Measurements from ENCODE around the gene CLN3.
"Not testable (repeated sequence)": the region's sequence is repeated elsewhere in the genome, so short reads cannot be mapped to it uniquely, and the experiment has no call there.

Gene CLN3

DNA sequence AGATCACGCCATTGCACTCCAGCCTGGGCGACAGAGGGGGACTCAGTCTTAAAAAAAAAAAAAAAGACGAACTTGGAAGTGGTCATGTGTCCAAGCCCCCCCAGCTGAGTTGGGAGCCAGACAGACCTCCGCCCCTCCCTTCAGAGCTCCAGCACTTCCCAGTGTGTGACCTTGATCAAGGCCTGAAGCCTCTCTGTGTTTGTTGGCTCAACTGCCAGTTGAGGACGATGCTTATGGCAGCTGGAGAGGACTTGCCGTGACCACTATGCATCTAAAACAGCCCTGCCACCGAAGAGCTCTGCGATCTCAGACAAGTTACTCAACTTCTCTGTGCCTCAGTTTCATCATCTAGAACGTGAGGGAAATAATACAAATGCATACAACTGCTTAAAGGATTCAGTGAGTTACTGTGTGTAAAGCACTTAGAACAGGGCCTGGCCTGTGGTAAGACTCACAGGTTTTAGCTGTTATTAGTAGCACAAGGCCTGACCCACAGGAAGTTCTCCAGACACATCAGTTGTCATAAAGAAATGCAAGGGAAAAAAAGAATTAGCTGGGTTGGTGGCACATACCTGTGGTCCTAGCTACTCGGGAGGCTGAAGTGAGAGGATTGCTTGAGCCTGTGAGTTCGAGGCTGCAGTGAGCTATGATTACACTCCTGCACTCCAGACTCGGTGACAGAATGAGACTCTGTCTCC is 21.8 kb upstream of the CLN3 start:
- DNase-seq (ENCODE audit: low read depth in 2 of 2), result no peak

DNA sequence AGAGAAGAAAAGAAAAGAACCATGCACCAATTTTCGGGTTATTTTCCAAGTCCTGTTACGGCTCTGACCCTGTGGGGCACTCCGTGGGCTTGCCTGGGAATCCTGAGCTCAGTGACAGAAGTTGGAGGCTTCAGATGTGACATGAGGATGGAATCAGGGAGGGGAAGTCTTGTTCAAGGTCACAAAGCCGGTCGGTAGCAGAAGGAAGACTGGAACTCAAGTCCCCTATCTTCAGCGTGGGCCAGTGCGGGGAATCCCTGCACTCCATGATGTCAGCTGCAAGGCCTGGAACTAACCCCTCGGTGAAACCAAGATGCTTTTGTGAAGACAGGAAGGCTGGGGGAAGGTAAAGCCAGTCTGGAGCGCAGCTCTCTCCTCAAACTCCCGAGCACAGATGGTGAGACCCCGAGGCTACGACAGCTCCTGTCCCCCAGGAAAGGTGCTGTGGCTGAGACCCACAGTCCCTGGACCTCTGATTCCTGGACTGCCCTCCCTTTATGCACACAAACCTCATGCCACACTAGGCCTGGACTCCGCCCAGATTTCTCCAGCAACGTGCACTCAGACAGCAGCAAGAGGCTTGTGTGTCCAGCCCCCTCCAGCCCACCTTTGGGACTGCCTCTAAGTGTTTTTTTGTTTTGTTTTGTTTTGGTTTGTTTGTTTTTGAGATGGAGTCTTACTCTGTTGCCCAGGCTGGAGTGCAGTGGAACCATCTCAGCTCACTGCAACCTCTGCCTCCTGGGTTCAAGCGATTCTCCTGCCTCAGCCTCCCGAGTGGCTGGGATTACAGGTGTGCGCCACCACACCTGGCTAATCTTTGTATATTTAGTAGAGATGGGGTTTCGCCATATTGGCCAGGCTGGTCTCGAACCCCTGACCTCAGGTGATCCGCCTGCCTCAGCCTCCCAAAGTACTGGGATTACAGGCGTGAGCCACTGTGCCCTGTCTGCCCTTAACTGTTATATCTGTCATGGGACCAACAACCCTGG is 20.2 kb upstream of the CLN3 start:
- no peak for DNase-seq (ENCODE audit: low read depth in 2 of 2)

DNA sequence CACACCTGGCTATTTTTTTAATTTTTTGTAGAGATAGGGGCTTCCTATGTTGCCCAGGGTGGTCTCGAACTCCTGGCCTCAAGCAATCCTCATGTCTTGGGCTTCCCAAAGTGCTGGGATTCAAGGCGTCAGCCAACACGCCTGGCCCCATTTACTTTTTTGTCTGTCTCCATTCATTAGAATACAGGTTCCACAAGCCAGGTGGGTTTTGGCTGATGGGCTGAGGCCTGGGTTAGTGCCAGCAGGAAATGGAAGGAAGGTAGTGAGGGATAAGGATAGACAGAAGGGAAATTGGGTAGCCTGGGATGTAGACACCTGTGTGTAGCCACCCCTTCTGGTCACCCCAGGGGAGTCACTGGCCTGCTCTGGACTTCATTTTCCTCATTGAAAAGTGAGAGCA is 19.2 kb upstream of the CLN3 start:
- DNase-seq (ENCODE audit: low read depth in 2 of 2), result no peak

DNA sequence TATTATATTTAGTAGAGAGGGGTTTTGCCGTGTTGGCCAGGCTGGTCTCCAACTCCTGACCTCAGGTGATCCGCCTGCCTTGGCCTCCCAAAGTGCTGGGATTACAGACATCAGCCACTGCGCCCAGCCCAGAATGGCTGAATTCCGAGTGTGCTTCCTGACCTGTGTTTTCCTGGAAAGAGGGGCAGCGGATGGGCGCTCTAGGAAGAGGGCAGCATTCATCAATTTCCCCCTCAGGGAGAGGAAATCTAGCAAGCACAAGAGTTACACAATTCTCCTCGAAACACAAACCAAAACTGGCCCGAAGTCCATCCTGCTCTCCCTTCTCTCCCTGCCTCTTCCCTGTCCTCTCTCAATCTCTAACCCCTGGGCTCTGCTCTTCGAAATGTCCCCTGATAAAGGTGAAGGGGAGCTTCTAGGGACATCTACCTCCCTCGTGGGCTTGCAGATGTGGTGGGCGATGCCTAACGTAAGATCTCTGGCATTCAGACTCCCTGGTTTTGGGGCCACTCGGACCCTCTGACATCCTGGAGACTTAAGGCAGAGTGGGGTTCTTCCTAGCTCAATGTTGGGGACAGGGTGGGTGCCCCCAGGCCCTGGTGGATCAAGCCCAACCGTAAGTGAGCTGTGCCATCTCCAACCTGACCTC is 13.7 kb upstream of the CLN3 start:
- no peak for DNase-seq (ENCODE audit: low read depth in 2 of 2)

DNA sequence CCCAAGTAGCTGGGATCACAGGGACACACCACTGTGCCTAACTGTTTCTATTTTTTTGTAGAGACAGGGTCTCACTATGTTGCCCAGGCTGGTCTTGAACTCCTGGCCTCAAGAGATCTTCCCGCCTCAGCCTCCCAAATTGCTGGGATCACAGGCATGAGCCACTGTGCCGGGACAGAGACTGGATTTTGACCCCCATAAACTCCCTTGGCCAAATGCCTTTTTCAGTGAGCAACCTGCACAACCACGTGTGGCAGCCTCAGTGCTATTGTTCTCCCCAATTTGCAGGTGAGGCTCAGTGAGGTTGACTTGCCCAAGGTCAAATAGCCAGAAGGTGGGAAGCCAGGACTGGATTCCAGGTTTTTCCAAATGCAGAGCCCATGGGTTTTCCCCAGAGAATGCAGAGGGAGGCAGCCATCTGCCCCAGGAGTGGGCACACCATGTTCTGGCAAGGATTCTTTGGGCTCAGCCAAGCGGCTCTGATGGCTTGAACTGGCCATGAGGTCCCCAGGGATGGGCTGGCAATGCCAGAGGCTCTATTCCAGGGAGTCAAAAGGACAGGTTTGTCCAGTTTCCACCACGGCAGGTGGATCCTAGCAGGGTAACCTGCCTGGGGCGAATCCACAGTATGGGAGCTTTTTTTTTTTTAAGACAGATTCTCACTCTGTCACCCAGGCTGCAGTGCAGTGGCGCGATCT is 13.0 kb upstream of the CLN3 start:
- DNase-seq (ENCODE audit: low read depth in 2 of 2), result no peak

DNA sequence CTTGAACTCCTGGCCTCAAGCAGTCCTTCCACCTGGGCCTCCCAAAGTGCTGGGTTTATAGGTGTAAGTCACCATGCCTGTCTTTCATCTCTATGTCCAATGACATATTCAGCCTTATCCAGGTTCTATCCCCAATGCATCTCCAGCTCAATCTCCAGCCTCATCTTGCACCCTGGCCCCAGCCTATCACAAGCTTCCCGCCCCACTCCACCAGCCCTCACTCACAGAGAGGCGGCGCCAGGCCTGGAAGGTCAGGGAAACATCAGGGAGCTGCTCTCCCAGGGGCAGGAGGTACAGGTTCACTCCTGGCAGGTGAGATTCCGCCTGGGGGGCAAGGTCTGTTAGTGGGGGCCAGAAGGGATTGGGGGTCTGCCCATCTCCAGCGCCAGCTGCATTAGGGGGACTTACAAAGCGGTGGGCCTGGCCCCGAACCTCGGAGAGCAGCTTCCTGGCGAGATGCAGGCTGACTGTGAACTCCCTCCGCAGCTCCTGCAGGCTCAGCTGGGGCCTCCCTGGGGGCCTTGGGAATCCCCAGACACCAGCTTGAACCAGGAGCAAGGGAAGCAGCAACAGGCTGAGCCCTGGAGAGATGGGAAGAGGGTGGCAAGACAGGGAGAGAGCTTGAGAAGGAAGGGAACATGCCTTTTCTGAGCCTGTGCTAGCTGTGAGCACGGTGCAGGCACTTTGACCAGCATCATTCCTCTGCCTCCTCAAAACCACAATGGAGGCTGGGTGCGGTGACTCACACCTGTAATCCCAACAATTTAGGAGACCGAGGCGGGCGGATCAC is 11.8 kb upstream of the CLN3 start:
- no peak for DNase-seq (ENCODE audit: low read depth in 2 of 2)

DNA sequence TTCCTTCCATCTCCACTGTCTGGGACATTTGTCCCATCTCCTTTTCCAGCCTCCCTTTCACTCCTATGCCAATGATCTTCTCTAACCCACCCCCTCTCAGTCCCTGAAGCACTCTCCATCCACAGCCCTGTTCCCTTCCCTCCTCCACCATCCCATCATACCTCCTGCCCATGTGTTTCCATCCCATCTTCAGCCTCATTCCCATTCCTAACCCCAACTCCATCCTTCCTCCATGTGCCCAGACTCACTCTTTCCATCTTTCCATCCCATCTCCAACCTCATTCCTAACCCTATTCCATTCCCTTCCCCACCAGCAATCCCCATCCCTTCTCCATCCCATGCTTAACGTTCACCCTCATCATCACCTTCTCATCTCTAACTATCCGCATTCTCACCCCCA is 10.4 kb upstream of the CLN3 start:
- no peak for DNase-seq (ENCODE audit: low read depth in 2 of 2)

DNA sequence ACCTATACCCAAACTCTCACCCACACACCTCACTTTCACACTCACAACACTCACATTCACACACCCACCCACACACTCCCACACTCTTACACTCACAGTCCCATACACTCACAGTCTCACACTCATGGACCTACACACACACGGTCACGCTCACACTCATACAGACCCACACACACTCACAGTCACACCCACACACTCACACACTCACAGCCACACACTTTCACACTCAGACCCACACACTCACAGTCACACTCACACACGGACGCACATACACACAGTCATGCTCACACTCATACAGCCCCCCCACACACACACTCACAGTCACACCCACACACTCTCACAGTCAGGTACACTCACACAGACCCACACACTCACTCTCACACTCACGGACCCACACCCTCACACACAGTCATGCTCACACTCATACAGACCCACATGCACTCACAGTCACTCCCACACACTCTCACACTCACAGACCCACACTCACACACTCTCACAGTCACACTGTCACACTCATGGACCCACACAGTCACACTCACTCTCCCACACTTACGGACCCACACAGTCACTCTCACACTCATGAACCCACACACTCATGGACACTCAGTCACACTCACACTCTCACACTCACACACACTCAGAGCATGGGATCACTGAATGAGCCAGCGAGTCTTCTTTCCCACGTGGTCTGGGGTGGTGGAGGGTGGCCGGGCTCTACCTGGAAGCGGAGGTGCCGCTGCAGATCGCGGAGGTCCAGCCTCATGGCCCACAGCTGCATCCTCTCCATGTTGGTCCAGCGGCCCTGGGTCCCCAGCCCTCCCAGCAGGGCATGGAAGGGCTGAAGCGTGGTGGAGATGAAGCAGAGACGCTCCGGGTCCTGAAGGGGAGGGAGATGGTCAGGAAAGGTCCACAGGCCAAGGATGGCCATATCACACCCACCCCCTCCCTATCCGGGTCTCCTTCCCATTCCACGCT is 9.7 kb upstream of the CLN3 start:
- DNase-seq (ENCODE audit: low read depth in 2 of 2), result no peak

DNA sequence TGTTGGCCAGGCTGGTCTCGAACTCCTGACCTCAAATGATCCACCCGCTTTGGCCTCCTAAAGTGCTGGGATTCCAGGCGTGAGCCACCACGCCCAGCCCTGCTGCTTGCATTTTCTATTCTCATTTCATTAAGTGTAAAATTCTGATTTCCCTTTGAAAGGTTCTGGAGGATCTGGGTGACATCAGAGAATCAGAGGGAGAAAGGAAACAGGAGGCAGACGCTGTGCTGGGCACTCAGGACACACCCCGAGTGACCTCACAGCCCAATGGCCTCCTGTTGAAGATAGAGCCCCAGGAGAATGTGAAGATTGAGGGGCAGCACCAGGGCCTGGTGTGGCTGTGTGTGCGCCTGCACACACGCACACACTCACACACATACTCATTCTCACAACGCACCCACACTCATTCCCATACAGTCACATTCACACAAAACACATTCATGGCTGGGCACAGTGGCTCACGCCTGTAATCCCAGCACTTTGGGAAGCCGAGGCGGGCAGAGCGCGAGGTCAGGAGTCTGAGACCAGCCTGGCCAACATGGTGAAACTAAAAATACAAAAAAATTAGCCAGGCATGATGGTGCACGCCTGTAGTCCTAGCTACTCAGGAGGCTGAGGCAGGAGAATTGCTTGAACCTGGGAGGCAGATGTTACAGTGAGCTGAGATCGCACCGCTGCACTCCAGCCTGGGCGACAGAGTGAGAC is 8.8 kb upstream of the CLN3 start:
- DNase-seq (ENCODE audit: low read depth in 2 of 2), result not testable (repeated sequence)

DNA sequence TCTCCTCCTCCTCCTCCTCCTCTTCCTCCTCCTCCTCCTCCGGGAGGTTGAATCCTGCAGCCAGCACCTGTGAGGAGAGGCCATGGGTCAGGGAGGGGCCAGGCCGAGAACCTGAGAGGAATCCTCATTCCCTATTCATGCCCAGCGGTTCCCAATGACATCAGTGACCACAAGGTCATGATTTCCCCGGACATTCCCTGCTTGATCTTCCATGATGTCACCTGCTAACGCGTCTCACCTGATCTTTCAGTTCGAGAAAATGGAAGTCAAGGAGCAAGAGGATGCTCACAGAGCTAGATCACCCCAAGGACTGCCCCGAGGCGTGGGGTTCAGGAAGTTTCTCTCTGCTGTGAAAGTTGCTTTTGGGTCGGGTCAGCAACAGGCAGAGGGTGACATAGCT is 8.0 kb upstream of the CLN3 start:
- no peak for DNase-seq (ENCODE audit: low read depth in 2 of 2)

DNA sequence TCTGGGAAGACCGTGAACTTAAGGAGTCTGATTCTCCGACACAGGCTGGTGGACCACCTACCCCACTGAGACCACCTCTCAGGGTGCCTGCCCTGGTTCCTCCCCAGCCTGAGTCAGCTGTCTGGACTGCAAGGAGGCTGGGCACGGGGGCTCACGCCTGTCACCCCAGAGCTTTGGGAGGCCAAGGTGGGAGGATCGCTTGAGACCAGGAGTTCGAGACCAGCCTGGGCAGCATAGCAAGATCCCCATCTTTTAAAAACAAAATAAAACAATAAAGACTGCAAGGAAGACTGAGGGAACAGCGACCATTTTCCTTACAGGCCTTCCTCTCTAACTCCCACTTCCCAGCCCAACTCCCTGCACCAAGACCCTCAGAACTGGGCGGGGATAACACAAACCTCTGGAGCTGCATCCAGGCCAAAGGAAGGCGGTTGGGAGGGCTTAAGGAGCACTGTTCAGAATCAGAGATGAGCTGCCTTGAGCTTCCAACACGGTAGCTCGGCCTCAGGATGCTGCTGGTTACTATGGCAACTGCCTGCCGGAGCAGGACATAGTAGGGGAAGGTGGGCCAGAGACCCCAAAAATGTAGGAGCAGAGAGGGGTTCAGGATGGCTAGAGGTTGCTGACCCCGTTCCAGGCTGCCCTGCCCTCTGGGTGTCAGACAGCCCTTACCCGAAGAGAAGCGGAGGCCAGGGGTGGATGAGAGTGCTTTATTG is 7.0 kb upstream of the CLN3 start:
- DNase-seq (ENCODE audit: low read depth in 2 of 2), result no peak

DNA sequence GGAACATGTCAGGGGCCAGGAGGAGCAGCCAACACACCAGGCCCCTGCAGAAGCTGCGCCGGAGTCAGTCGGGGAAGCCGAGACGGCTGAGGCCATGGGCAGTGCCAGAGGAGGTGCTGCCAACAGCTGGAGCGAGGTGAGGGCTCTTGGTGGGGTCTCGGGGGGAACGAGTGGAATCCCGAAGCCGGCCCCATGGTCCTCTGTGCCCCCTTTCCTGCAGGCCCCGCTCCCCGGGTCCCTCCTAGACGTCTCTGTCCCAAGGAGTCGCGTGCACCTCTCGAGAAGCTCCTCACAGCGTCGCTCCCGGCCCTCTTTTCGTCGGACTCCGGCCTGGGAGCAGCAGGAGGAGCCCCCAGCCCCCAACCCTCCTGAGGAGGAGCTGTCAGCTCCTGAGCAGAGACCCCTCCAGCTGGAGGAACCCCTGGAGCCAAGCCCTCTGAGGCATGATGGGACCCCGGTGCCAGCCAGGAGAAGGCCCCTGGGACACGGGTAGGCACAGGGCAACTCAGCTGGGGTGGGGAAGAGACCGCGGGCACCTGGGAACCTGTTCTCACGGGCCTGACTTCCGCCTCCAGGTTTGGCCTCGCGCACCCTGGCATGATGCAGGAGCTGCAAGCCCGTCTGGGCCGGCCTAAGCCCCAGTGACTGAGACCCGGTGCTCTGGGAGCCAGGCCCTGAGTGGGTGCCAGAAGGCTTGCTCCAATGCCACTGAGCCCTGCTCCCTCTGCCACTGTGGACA is 6.2 kb upstream of the CLN3 start:
- DNase-seq (ENCODE audit: low read depth in 2 of 2), result no peak

DNA sequence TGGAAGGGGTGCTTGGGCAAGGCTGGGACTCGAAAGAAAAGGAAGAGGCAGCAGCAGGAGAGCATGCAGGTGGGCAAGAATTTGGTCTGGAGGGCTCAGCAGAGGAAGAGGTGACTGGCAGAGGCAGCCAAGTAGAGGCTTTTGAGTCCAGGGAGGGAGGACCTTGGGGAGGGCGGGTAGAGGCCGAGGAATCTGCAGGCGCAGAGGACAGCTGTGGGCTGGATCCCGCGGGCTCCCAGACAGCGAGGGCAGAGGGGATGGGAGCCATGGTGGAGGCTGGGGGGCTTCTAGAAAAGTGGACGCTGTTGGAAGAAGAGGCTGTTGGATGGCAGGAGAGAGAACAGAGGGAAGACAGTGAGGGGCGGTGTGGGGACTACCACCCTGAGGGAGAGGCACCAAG is 5.5 kb upstream of the CLN3 start:
- DNase-seq (ENCODE audit: low read depth in 2 of 2), result no peak

DNA sequence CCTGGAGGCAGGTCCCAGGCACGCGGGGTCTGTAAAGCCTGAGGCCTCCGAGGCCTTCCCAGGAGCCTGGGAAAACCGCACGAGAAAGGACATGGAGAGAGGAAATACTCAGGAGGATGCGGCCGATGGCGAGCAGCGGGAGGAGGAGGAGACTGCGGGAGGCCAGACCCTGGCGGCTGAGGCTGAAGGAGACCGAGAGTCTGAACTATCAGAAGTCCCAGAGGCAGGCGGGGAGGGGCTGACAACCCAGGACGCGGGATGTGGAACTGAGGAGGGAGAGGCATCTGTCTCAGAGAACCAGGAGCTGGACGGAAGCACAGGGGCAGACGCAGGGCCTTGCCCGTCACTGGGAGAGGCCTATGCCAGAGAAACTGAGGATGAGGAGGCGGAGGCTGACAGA is 5.0 kb upstream of the CLN3 start:
- DNase-seq (ENCODE audit: low read depth in 2 of 2), result no peak

DNA sequence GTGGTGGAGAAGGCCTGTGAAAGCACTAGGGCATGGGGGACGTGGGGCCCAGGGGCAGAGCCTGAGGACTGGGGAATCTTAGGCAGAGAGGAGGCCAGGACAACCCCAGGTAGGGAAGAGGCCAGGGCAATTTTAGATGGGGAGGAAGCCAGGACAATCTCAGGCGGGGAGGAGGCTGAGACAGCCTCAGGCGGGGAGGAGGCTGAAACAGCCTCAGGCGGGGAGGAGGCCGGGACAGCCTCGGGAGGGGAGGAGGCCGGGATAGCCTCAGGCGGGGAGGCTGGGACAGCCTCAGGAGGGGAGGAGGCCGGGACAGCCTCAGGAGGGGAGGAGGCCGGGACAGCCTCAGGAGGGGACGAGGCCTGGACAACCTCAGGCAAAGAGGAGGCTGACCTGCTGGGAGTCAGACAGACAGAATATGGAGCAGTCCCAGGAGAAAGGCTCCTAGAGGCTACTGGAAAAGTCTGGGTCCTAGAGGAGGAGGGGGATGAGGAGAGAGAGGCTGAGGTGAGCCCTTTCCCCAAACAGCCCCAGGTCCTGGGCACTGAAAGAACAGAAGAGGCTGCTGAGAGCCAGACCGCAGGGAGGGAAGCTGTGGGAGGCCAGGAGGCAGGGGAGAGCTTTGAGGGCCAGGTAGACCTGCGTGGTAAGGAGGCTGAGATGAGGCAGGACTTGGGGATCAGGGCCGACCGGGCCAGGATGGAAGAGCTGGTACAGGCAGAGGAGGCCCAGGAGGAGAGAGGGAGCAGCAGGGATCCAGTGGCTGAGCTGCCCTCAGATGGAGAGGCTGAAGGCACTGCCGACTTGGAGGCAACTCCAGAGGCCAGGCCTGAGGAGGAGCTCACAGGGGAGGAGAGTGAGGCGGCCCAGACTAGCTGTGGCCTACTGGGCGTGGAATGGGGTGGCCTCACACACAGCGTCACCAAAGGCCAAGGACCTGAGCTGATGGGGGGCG is 4.2 kb upstream of the CLN3 start:
- DNase-seq (ENCODE audit: low read depth in 2 of 2), result no peak

DNA sequence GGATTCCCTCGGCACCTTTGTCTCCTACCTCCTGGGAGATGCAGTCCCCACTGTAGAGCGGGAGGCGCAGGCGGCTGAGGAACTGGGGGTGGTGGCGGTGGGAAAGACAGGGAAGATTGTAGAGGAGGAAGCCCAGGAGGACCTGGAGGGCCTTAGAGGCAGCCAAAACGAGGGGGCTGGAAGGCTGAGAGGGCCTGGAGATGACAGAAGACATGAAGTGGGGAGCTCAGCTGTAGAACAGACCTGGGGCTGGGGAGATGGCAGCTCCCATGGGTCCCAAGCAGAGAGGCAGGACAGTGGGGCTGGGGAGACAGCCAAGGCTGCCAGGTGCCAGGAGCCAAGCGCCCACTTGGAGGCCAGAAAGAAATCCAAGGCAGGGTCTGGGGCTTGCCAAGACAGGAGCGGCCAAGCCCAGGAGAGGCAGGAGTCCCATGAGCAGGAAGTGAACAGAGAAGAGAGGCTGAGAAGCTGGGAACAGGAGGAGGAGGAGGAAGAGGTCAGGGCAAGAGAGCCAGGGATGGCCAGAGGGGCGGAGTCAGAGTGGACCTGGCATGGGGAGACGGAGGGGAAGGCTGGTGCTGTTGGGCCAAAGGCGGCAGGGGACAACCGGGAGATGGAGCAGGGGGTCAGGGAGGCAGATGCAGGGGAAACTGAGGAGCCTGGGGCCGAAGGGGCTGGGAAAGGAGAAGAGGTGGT is 3.4 kb upstream of the CLN3 start:
- DNase-seq (ENCODE audit: low read depth in 2 of 2), result no peak
